Fibroblast of the aortic adventitia (primary cell): ENCODE measurements around the gene ROR1. TPM values are rescaled to one million over a fixed set of nuclear protein-coding genes. Genes with fewer than 3 reads are reported as not detected.
A peak's percentile ranks its signal among the peaks of the same experiment; 100 is the strongest.

ENCODE experiments used
- DNase-seq: peaks from one replicate; pipeline ENCODE4 v3.0.0-alpha.2; 2010; ENCODE audit warnings: low read depth
- H3K4me3 ChIP-seq: 2 replicates; pipeline ENCODE4 v1.5.1; 2011; ENCODE audit warnings: low read depth, mild to moderate bottlenecking, control low read depth, low read length, moderate library complexity
- CTCF ChIP-seq: IDR thresholded peaks from 2 replicates; pipeline ENCODE4 v1.5.1; 2011; ENCODE audit warnings: mild to moderate bottlenecking, low read length, control low read depth, inconsistent platforms; ENCODE audit not compliant: insufficient read depth
- total RNA-seq: library from RNA; depleted of rRNA; stranded (reverse); fragments of >200 nt; gene quantifications from 2 replicates; pipeline ENCODE4 v1.2.3, GENCODE V29; 2012; ENCODE audit warnings: low replicate concordance

ROR1 gene
- total RNA-seq, 1 donor: 18.8 TPM

GRCh38 chr1:63940440-63940839, 166.6 kb downstream of the ROR1 start:
- TF ChIP-seq CTCF: no peak
- no peak for DNase-seq
- no peak overlapping the region for H3K4me3 ChIP-seq

- no peak for TF ChIP-seq CTCF
- DNase-seq: no peak
- H3K4me3 ChIP-seq: no peak overlapping the region
These were observed 169.6 kb downstream of the ROR1 start for GRCh38 chr1:63943393-63943792.

GRCh38 chr1:63945943-63946342, 172.1 kb downstream of the ROR1 start:
- no peak for TF ChIP-seq CTCF
- H3K4me3 ChIP-seq: no peak overlapping the region
- no peak for DNase-seq

- DNase-seq: peak; percentile 73
- H3K4me3 ChIP-seq: no peak overlapping the region
- peak; percentile 7 for TF ChIP-seq CTCF
These were observed 173.2 kb downstream of the ROR1 start for GRCh38 chr1:63946866-63947491.

GRCh38 chr1:63947904-63948303, 174.1 kb downstream of the ROR1 start:
- DNase-seq: no peak
- no peak overlapping the region for H3K4me3 ChIP-seq
- TF ChIP-seq CTCF: no peak

GRCh38 chr1:63950023-63950422, 176.2 kb downstream of the ROR1 start:
- TF ChIP-seq CTCF: no peak
- no peak overlapping the region for H3K4me3 ChIP-seq
- peak; percentile 70 for DNase-seq
